GM19099 (cell line): ENCODE measurements around the gene PIGZ.

ENCODE experiments used
- POLR2A ChIP-seq: IDR thresholded peaks from 3 replicates; pipeline ENCODE4 v1.6.1; 2011; ENCODE audit warnings: low read depth; ENCODE audit not compliant: insufficient read length; ENCODE audit errors: extremely low read depth

PIGZ gene

DNA sequence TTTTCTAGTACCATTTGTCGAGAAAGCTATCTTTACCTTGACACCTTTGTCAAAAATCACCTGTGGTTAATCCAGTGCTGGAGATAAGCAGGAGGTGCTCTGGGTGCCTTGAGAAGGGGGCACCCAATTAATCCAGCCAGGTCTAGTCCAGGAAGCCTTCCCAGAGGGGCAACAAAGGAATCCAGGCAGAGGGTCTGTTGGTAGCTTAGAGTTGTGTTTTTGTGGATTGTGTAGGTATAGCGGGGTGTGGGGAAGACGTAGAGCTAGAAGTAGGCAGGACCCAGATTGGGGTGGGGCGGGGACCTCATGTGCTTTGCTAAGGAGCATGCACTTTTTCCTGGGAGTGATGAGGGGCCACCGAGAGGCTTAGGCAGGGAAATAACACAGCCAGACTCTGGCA lies 6.0 kb upstream of the PIGZ start:
- no peak for TF ChIP-seq POLR2A

DNA sequence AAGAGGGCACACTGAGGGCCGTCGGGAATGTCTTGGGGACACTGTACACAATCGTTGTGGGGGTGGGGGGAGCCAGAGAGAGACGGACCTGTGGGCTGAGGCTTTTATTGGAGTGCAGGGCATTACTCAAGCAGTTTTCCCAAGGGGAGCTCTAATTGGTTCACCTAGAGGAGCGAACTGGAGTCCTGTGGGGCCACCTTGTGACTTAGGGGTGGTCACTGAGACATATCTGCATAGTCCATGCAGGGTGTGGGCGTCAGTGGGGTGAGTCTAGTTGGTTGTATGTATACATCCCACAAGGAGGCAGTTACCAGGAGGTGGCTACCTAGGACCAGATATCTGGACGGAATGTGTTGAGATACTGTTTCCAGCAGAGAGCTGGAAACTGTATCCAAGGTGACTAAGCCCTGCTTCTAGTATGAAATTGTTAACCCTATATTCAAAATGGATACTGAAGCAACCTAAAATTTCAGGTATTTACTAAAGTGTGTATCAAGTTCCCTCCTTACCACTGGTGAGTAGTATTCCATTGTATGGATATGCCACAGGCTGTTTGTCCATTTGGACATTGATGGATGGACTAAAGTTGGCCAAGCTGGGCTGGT lies 2.6 kb upstream of the PIGZ start:
- TF ChIP-seq POLR2A: no peak

- TF ChIP-seq POLR2A: no peak
Observed at GRCh38 chr3:196970547-196971093, 2.0 kb upstream of the PIGZ start.

DNA sequence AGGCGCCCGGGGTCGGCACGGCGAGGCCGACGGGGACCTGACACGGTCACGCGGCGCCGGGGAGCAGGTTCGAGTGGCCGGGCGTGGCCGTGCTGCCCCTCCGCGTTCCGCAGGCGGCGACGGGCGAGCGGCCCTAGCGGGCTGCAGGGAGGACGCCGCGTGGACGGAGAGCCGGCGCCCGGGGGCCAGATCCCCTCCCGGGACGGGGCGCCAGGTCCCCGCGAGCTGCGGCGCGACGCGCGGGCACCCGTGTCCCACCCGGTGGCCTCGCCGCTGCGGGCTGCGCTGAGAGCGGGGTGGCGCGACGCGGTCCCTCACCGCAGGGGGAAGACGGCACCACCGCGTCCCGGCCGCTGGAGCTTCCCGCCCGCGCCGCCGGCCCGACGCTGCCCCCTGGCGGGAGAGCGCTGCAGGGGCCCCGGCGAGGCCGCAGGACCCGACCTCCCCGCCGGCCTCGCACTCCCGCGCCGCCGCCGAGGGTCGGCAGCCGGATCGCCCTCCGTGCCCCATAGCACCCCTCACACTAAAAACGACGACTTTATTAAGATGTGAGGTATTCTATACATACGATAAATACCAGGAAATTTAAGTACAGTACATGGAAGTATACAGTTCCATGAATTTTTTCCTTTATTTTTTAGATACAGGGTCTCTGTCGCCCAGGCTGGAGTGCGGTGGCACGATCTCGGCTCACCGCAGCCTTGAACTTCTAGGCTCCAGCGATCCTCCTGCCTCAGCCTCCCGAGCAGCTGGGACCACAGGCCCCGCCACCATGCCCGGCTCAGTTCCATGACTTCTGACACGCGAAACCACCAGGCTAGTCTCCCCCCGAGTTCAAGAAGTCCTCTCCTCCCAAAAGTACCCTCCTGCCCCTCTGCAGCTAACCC lies 1.3 kb upstream of the PIGZ start:
- TF ChIP-seq POLR2A: peak; percentile 39

DNA sequence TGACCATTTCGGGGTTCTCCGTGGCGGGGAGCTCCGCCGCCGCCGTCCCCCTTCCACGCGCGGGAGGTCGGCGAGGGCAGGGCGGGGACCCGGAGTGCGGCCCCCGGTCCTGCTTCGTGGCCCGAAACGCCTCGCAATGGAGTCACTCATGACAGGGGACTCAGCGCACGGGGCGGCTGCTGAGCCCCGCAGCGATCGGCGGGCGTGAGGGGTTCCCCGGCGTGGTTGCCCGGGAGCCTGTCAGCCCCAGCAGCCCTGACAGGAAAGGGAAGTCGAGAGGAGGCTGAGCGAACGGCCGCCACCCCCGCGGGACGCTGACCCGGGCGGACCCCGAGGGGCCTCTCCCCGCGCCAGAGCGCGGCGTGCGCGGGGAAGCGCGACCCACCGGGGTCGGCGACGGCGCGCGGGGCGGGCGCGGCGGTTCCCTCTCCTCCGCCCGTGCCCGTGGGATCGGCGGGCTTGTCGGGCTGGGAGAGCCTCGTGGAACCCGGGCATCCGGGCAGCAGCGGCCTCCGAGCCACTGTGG lies 564 bp upstream of the PIGZ start:
- no peak for TF ChIP-seq POLR2A

DNA sequence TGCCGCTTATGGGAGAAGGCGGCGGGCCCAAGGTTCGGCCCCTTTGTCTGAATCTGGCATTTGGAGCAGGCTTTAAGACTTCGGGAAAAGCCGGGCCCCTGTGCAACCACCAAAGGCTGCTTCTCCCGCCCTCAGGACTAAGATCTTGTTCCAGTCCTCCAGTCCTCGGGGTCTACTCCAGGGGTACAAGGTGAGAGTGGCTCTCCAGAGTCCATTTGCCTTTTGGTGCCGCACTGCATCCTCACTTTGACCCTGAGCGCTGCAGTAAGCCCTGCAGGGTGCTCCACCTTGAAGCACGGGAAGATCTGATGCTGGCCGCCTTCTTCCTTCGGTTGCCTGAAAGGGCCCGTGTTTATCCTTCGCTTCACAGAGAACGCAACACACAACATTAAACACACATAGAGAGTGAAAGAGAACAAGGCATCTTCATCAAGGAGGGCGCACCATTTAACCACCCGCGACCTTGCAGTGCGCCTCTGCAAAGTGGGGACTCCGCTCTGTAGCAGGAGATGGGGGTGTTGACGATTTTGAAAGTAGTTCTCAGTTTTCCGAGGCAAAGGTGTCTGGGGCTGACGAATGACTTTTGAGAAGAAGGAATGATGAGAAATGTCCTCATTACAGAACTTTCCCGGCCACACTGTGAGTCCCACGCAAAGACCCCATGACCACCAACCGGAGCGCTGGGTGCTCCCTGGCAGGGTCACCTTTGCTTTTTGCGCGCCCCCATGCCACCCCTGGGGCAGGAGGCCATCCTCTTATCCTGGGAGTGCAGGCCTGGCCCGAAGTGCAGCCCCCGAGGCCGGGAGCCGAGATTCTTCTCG lies 1.0 kb downstream of the PIGZ start:
- no peak for TF ChIP-seq POLR2A

DNA sequence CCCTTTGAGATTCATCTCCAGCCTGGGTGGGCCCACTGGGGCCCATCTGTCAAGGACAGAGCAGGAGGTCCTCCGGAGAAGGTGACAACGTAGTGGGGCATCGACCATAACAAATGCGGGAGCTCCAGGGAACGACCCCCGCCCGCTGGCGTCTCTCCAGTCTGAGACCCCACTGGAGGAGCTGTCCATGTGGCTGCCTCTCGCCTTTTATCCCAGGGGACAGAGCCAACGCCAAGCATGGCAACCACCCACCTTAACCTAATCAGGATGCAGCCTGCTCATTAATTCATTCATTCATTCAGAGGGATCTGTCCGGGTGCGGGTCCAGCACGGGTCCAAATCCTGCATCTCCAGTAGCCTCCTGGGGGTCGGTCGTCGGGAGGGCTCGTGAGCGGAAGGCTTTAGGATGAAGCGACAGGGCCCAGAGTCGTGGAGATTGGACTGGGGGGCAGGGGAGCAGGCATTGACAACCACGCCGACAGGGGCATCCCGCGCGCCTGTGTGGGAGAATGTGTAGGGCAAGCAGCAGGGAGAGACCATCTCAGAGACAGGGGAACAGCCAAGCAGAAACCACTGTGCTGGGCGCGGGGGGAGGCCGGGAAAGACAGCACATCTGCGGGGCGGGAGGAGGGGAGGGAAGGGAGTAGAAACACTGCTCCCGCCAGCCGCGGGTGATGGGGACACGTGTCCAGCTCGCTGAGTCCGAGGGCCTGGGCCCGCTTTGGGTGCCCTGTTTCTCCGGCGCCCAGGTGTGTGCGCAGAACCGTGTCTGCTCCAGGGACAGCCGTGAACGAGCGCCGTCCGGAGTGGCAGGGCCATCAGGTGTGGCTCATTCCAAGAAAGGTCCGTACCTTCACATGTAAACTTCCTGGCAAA lies 1.9 kb downstream of the PIGZ start:
- no peak for TF ChIP-seq POLR2A

DNA sequence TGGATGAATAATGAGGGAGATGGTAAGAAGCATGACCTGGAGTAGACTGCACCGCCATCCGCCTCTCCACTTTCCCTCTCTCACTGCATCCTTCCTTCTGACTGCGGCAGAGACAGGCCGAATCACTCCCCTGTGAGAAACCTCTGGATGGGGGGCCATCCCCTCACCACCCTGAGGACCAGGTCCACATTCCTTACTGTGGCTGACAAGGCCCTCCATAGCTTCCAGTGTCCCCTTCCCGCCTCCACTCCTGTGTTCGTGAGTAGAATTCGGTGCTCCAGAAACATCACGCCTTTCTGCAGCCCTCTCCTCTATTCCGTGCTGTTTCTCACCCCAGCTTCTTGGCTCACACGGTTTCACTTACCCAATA lies 2.8 kb downstream of the PIGZ start:
- TF ChIP-seq POLR2A: no peak

- TF ChIP-seq POLR2A: no peak
Observed at GRCh38 chr3:196965112-196965803, 3.4 kb downstream of the PIGZ start.

DNA sequence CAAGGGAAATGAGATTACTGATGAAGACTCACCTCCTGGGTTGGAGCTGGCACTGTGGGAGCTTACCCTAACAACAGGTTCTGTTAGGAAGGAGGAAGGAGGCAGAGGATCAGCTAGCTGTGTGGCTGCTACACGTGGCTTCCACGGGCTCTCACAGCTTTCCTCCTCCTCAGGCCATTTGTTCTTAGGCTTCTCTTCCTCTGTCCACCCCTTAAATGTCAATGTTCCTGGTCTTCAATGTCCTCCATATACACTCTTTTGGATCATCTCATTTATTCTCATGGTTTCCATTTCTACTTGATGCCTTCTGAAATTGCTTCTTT lies 5.0 kb downstream of the PIGZ start:
- no peak for TF ChIP-seq POLR2A

GRCh38 chr3:196962930-196963630 lies 5.6 kb downstream of the PIGZ start:
- no peak for TF ChIP-seq POLR2A

- no peak for TF ChIP-seq POLR2A
Observed at GRCh38 chr3:196962108-196962929, 6.3 kb downstream of the PIGZ start.
